ENCODE measurements around the gene ELMOD1. TPM values are rescaled to one million over a fixed set of nuclear protein-coding genes. Genes with fewer than 3 reads are reported as not detected.
A peak's percentile ranks its signal among the peaks of the same experiment; 100 is the strongest.
"Not testable (repeated sequence)": the region's sequence is repeated elsewhere in the genome, so short reads cannot be mapped to it uniquely, and the experiment has no call there.

ELMOD1 gene
- polyA plus RNA-seq (ENCODE audit: insufficient read length): 3.5 TPM

- DNase-seq (ENCODE audit: low read depth): no peak
These were observed at the start of gene ELMOD1 for GRCh38 chr11:107590460-107591377. TSS of gene ELMOD1 (plus strand) at chr11:107591147. CDS start at chr11:107618190, 27,043 bp downstream.

GRCh38 chr11:107545101-107545514, 45.8 kb upstream of the ELMOD1 start:
- no peak for DNase-seq (ENCODE audit: low read depth)

- DNase-seq (ENCODE audit: low read depth): no peak
These were observed 43.0 kb upstream of the ELMOD1 start for GRCh38 chr11:107547961-107548360.

- DNase-seq (ENCODE audit: low read depth): no peak
These were observed 41.5 kb upstream of the ELMOD1 start for GRCh38 chr11:107549253-107549953.

GRCh38 chr11:107549954-107550285, 41.0 kb upstream of the ELMOD1 start:
- DNase-seq (ENCODE audit: low read depth): no peak

- DNase-seq (ENCODE audit: low read depth): no peak
These were observed 40.6 kb upstream of the ELMOD1 start for GRCh38 chr11:107550304-107550703.

GRCh38 chr11:107561688-107562087, 29.3 kb upstream of the ELMOD1 start:
- DNase-seq (ENCODE audit: low read depth): no peak

- no peak for DNase-seq (ENCODE audit: low read depth)
These were observed 28.2 kb upstream of the ELMOD1 start for GRCh38 chr11:107562647-107563208.

- DNase-seq (ENCODE audit: low read depth): peak; percentile 34
These were observed 27.2 kb upstream of the ELMOD1 start for GRCh38 chr11:107563702-107564101.

- DNase-seq (ENCODE audit: low read depth): no peak
These were observed 26.1 kb upstream of the ELMOD1 start for GRCh38 chr11:107564877-107565218.

- DNase-seq (ENCODE audit: low read depth): peak; percentile 48
These were observed 25.6 kb upstream of the ELMOD1 start, which contains the start of gene ALKBH8 for GRCh38 chr11:107565219-107565937. TSS of gene ALKBH8 (minus strand) at chr11:107565735. CDS start at chr11:107560893, 4,842 bp downstream.

- not testable (repeated sequence) for DNase-seq (ENCODE audit: low read depth)
These were observed 24.9 kb upstream of the ELMOD1 start for GRCh38 chr11:107565955-107566501.

GRCh38 chr11:107566569-107566968, 24.4 kb upstream of the ELMOD1 start:
- DNase-seq (ENCODE audit: low read depth): no peak

GRCh38 chr11:107567739-107568335, 23.1 kb upstream of the ELMOD1 start:
- DNase-seq (ENCODE audit: low read depth): no peak

GRCh38 chr11:107570015-107570414, 20.9 kb upstream of the ELMOD1 start:
- no peak for DNase-seq (ENCODE audit: low read depth)

GRCh38 chr11:107573438-107573837, 17.5 kb upstream of the ELMOD1 start:
- DNase-seq (ENCODE audit: low read depth): no peak

GRCh38 chr11:107576497-107577345, 14.2 kb upstream of the ELMOD1 start:
- DNase-seq (ENCODE audit: low read depth): not testable (repeated sequence)

- DNase-seq (ENCODE audit: low read depth): no peak
These were observed 13.6 kb upstream of the ELMOD1 start for GRCh38 chr11:107577346-107577711.

GRCh38 chr11:107579169-107579568, 11.8 kb upstream of the ELMOD1 start:
- DNase-seq (ENCODE audit: low read depth): not testable (repeated sequence)

- no peak for DNase-seq (ENCODE audit: low read depth)
These were observed 9.8 kb upstream of the ELMOD1 start for GRCh38 chr11:107581147-107581546.
